Osteoblast (primary cell): Measurements from ENCODE around the gene FBLIM1. TPM values are rescaled to one million over a fixed set of nuclear protein-coding genes. Genes with fewer than 3 reads are reported as not detected.
A peak's percentile ranks its signal among the peaks of the same experiment; 100 is the strongest.

Experiments
- DNase-seq: peaks from one replicate; pipeline ENCODE4 v3.0.0; 2011; ENCODE audit warnings: low spot score, mixed read lengths; ENCODE audit not compliant: insufficient read length; ENCODE audit errors: missing footprints
- H2AFZ ChIP-seq: 2 replicates; pipeline ENCODE4 v1.6.0; 2011; ENCODE audit warnings: mild to moderate bottlenecking, low read length
- H3K27ac ChIP-seq: 2 replicates; pipeline ENCODE4 v1.5.1; 2011; ENCODE audit warnings: mild to moderate bottlenecking, low read depth, low read length, moderate library complexity
- H3K27me3 ChIP-seq: 2 replicates; pipeline ENCODE4 v1.6.0; 2012; ENCODE audit warnings: mild to moderate bottlenecking, control low read depth, inconsistent platforms, low read length, moderate library complexity; ENCODE audit not compliant: insufficient read depth
- H3K36me3 ChIP-seq: 2 replicates; pipeline ENCODE4 v1.5.1; 2011; ENCODE audit warnings: mild to moderate bottlenecking, low read length, control low read depth, moderate library complexity; ENCODE audit not compliant: insufficient read depth
- H3K4me1 ChIP-seq: 2 replicates; pipeline ENCODE4 v1.5.1; 2011; ENCODE audit warnings: mild to moderate bottlenecking, low read length, control low read depth, moderate library complexity; ENCODE audit not compliant: insufficient read depth
- H3K4me2 ChIP-seq: 2 replicates; pipeline ENCODE4 v1.6.0; 2011; ENCODE audit warnings: mild to moderate bottlenecking, low read length; ENCODE audit not compliant: insufficient read depth
- H3K4me3 ChIP-seq: fragments of 200-600 bp; sonication (generic); 3 replicates; pipeline ENCODE4 v1.5.1; 2012; ENCODE audit warnings: mild to moderate bottlenecking, low read length, inconsistent platforms; ENCODE audit not compliant: insufficient read depth
- H3K79me2 ChIP-seq: 2 replicates; pipeline ENCODE4 v1.6.0; 2012; ENCODE audit warnings: mild to moderate bottlenecking, low read length, control low read depth, inconsistent platforms; ENCODE audit not compliant: insufficient read depth
- H3K9me3 ChIP-seq: 2 replicates; pipeline ENCODE4 v1.5.1; 2011; ENCODE audit warnings: low read depth, low read length, control low read depth
- H4K20me1 ChIP-seq: 2 replicates; pipeline ENCODE4 v1.6.0; 2012; ENCODE audit warnings: mild to moderate bottlenecking, low read length, control low read depth; ENCODE audit not compliant: insufficient read depth
- total RNA-seq: library from RNA; depleted of rRNA; stranded (reverse); fragments of >200 nt; gene quantifications from 2 replicates; pipeline ENCODE4 v1.2.3, GENCODE V29; 2012
- TF ChIP-seq, protein P1 (sequence below): IDR thresholded peaks from 2 replicates; pipeline ENCODE4 v1.5.1; 2011; ENCODE audit warnings: mild to moderate bottlenecking, low read depth, low read length, moderate library complexity; ENCODE audit errors: extremely low read depth

The FBLIM1 gene
- total RNA-seq, 1 donor, result 121 TPM

GRCh38 chr1:15775706-15776105 lies 17.1 kb downstream of the FBLIM1 start:
- Histone ChIP-seq H3K9me3 (no peaks in the 10 kb centered on the region), H3K4me2 (no peak overlapping the region), H3K27ac (no peak overlapping the region), H4K20me1 (peaks cover 5% of the 10 kb centered on the region), H3K27me3 (no peaks in the 10 kb centered on the region), H3K4me3 (no peak overlapping the region), H3K79me2 (no peaks in the 10 kb centered on the region), H3K4me1 (no peaks in the 10 kb centered on the region), H2AFZ (no peak overlapping the region), H3K36me3 (peaks cover 81% of the 10 kb centered on the region)
- no peak for DNase-seq
- TF ChIP-seq, protein P1, sequence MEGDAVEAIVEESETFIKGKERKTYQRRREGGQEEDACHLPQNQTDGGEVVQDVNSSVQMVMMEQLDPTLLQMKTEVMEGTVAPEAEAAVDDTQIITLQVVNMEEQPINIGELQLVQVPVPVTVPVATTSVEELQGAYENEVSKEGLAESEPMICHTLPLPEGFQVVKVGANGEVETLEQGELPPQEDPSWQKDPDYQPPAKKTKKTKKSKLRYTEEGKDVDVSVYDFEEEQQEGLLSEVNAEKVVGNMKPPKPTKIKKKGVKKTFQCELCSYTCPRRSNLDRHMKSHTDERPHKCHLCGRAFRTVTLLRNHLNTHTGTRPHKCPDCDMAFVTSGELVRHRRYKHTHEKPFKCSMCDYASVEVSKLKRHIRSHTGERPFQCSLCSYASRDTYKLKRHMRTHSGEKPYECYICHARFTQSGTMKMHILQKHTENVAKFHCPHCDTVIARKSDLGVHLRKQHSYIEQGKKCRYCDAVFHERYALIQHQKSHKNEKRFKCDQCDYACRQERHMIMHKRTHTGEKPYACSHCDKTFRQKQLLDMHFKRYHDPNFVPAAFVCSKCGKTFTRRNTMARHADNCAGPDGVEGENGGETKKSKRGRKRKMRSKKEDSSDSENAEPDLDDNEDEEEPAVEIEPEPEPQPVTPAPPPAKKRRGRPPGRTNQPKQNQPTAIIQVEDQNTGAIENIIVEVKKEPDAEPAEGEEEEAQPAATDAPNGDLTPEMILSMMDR, result no peak

DNA sequence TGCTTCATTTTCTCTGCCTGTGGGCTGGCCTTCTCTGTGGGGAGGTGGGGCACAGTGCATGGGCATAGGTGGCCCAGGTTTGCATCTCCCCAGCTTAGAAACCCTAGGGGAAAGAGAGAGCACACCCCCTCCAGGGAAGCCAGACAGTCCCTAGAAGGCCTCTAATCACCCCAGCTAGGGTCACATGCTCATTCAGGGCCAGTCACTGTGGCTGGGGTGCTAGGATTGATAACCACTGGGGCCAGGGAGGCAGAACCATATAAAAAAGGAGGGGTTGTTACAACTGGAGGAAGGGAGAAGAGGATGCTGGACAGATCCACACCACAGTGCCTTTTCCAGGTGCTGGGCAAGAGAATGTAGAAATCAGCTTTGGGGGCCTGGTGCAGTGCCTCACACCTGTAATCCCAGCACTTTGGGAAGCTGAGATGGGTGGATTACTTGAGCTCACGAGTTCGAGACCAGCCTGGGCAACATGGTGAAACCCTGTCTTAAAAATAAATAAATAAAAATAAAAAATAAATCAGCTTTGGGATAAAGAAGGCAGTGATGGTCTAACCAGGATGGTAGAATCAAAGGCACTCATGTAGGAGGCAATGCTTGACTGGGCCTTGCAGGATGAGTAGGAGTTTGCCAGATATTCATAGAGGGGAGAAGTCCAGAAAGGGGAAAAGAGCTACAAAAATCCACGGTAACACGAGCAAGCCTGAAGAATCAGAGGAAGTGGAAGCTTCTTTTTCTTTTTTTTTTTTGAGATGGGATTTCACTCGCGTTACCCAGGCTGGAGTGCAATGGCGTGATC lies 19.5 kb downstream of the FBLIM1 start:
- Histone ChIP-seq H3K27me3 (no peaks in the 10 kb centered on the region), H3K4me1 (no peaks in the 10 kb centered on the region), H3K79me2 (no peaks in the 10 kb centered on the region), H3K9me3 (no peaks in the 10 kb centered on the region), H3K4me3 (no peak overlapping the region), H3K27ac (no peak overlapping the region), H2AFZ (no peak overlapping the region), H3K4me2 (no peak overlapping the region), H3K36me3 (peaks cover 71% of the 10 kb centered on the region), H4K20me1 (peaks cover 2% of the 10 kb centered on the region)
- TF ChIP-seq, protein P1, result no peak
- DNase-seq, result no peak

GRCh38 chr1:15785683-15786082 lies 27.1 kb downstream of the FBLIM1 start:
- no peaks in the 10 kb centered on the region for H3K27me3 ChIP-seq
- TF ChIP-seq, protein P1, result no peak
- H3K79me2 ChIP-seq, result no peaks in the 10 kb centered on the region
- peaks cover 16% of the 10 kb centered on the region for H3K4me1 ChIP-seq
- no peak for DNase-seq
- no peak overlapping the region for H3K4me3 ChIP-seq
- H3K4me2 ChIP-seq, result no peak overlapping the region
- H4K20me1 ChIP-seq, result peaks cover 9% of the 10 kb centered on the region
- H3K9me3 ChIP-seq, result no peaks in the 10 kb centered on the region
- H3K36me3 ChIP-seq, result peaks cover 30% of the 10 kb centered on the region
- peak overlapping the region; percentile 58 for H3K27ac ChIP-seq
- no peak overlapping the region for H2AFZ ChIP-seq

DNA sequence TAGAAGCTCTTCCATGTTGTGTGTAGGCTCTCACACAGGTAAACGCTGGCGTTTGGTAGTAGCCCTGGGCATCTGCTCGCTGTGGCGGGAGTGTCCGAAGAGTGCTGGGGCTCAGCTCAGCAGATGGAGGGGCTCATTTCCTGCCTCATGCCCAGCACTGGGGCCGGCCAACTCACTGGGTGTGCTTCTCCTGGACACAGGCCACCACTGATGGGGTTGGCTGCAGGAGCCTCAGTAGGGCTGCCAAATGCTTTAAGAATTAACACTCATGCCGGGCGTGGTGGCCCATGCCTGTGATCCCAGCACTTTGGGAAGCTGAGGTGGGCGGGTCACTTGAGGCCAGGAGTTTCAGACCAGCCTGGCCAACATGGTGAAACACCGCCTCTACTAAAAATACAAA lies 28.0 kb downstream of the FBLIM1 start:
- H3K4me2 ChIP-seq, result no peak overlapping the region
- peaks cover 22% of the 10 kb centered on the region for H3K36me3 ChIP-seq
- H4K20me1 ChIP-seq, result peaks cover 9% of the 10 kb centered on the region
- DNase-seq, result peak; percentile 81
- H3K9me3 ChIP-seq, result no peaks in the 10 kb centered on the region
- no peaks in the 10 kb centered on the region for H3K79me2 ChIP-seq
- H2AFZ ChIP-seq, result no peak overlapping the region
- H3K27me3 ChIP-seq, result no peaks in the 10 kb centered on the region
- peak overlapping the region; percentile 58 for H3K27ac ChIP-seq
- H3K4me3 ChIP-seq, result no peak overlapping the region
- H3K4me1 ChIP-seq, result peaks cover 16% of the 10 kb centered on the region
- TF ChIP-seq, protein P1, result no peak
